Measurements from ENCODE around the gene LAMC3.

The LAMC3 gene

DNA sequence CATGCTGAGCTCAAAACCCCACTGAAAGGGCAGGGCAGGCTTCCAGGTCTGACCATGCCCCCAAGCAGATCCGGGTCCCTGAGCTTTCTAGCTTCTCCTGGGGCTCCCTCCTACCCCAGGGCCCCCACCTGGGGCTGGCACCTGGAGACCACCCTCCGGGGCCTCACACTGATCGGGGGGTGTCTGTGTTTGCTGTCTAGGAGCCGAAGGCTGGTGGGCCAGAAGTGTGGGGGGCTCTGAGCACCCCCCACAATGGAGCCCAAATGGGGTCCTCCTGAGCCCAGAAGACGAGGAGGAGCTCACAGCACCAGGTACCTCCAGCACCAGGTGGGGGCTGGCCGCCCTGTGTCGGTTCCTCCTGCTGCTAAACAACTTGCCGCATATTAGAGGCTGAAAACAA, 39.8 kb downstream of the LAMC3 start:
- DNase-seq: no peak

DNA sequence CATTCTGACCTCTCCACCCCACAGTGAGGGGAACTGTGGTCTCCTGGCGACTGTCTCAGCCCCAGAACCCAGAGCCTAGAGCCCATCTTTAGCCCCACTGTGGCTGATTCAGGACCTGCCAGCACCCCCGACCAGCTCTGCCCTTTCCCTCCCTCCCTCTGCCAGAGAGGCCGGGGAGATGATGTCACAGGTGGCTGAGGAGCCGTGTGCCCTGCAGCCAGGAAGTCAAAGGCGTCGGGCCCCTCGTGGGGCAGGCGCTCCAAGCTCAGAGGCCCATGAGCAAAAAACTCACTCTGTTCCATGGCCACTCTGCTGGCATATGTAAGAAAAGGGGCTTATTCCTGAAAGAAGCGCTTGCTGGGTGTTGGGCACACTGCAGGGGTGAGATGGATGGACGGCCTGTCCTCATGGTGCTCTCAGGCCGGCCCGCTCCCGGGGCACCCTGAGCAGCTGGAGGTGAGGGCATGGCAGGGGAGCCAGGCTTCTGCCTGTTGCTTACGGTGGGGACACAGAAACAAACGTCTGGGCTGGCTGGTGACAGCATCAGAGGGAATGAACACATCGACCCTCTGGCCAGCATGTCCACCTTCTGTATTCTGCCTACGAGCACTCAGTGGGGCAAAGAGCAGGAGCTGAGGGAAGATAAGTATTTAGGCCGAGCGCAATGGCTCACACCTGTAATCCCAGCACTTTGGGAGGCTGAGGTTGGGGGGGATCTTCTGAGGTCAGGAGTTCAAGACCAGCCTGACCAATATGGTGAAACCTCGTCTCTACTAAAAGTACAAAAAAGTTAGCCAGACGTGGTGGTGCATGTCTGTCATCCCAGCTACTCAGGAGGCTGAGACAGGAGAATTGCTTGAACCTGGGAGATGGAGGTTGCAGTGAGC, 41.1 kb downstream of the LAMC3 start:
- DNase-seq: no peak

DNA sequence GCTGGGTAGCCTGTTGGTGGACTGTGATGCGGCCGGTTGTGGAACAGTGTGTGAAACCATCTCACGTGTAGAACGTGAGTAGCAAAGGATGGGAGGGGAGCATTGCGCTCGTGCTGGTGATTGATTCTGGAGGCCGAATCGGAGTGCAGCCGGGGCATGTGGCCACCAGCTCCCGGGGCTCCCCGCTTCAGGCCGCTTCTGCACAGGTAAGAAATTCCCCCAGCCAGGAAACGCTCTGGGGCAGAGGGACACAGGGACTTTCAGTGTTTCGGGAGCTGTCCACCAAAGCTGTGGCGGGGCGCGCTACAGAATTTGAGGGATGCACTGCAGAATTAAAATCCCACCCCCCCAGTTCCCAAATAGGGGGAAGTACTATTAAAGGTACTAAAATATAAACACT, 41.9 kb downstream of the LAMC3 start:
- DNase-seq: no peak

- no peak for DNase-seq
These were observed 42.9 kb downstream of the LAMC3 start for GRCh38 chr9:131051592-131052517.

GRCh38 chr9:131053896-131054295, 44.9 kb downstream of the LAMC3 start:
- DNase-seq: no peak

DNA sequence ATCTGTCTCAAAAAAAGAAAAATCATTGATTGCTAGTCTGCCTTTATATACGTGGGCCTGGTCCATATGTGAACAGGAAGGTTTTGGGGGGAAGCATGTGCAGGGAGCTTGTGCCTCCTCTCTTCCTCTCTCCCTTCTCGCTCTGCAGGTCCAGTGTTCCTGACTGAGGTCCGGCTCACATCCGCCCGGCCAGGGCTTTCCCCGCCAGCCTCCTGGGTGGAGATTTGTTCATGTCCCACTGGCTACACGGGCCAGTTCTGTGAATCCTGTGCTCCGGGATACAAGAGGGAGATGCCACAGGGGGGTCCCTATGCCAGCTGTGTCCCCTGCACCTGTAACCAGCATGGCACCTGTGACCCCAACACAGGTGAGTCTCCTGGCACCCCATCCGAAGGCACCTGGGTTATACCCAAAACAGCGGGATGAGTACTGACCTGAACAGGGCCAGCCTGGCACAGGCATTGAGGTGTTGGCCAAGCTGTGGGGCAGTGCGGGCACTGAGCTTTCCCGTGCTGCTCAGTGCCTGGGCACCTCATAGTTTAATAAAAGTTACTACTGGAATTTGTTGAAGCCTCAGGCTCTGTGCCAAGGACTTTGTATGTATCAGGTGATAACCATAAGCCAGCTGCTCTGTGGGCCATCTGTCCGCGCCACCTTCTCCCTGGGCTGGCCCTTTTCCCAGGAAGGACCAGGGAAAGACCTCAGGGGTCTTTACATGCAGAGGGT, 48.0 kb downstream of the LAMC3 start:
- DNase-seq: no peak

DNA sequence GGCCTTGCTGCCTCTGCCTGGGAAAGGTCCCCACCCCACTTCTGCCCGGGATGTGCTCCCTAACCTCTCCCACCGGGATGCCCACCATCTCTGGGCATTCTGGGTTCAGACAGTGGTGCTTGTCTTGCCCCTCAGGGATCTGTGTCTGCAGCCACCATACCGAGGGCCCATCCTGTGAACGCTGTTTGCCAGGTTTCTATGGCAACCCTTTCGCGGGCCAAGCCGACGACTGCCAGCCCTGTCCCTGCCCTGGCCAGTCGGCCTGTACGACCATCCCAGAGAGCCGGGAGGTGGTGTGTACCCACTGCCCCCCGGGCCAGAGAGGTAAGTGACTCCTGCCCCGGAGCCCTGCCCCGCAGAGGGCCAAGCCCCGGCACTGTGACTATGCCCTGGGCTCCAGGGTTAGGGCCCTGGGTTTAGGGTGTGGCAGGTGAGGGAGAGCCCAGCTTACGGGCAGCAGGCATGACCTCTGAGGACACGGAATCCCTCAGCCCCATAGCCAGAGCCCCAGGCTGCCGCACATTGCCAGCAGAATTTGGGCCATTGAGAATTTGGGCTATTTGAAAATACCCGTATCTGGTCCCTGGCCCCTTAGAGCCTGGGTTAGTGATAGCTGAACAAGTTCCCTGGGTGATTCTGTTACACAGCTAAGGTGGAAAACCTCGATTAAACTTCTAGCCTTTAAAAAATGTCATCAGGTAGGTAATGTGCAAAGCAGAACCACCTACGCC, 52.1 kb downstream of the LAMC3 start:
- DNase-seq: no peak

DNA sequence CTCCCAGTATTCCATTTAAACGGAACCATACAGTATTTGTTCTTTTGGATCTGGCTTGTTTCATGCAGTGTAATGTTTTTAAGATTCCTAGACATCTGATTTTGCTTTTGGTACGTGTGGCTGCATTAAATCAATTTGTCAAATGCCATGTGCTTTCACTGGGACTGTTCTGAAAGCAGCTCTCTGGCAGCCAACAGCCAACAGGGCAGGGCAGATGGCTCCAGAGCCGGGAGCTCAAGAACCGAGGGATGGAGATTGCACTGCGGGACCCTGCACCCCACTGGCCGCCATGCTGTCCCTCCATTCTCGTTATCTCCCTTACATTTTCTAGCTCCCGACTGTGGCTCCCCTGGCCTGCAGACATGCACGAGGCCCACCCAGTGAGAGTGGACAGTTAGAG, 54.0 kb downstream of the LAMC3 start:
- DNase-seq: no peak

DNA sequence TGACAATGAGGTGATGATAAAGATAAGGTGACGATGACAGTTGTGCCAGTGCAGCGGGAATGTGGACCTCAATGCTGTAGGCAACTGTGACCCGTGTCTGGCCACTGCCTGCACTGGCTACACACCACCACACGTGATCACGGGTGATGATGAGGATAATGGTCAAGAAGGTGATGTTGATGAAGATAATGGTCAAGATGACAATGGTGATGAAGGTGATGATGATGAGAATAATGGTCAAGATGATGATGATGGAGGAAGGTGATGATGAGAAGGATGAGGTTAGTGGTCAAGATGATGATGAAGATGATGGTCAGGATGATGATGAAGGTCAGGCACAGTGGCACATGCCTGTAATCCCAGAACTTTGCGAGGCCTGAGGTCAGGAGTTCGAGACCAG, 56.6 kb downstream of the LAMC3 start:
- DNase-seq: no peak

DNA sequence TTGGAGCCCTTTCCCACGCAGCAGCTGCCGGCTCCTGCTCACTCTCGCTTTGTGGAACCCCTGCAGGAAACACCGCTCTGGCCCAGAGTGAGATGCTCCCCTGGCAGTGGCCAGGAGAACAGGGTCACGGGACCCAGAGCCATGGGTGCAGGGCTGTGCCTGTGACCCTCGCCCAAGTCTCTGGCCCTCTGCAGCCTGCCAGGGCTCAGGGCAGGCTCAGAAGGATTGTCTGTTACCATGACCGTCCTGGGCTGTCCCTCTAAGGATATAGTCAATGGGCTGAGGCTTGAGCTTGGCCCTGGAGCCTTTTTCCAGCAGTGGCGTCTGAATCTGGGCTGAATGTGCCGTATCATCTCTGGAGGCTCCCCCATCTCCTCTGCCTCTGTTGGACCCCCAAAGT, 58.7 kb downstream of the LAMC3 start:
- no peak for DNase-seq

DNA sequence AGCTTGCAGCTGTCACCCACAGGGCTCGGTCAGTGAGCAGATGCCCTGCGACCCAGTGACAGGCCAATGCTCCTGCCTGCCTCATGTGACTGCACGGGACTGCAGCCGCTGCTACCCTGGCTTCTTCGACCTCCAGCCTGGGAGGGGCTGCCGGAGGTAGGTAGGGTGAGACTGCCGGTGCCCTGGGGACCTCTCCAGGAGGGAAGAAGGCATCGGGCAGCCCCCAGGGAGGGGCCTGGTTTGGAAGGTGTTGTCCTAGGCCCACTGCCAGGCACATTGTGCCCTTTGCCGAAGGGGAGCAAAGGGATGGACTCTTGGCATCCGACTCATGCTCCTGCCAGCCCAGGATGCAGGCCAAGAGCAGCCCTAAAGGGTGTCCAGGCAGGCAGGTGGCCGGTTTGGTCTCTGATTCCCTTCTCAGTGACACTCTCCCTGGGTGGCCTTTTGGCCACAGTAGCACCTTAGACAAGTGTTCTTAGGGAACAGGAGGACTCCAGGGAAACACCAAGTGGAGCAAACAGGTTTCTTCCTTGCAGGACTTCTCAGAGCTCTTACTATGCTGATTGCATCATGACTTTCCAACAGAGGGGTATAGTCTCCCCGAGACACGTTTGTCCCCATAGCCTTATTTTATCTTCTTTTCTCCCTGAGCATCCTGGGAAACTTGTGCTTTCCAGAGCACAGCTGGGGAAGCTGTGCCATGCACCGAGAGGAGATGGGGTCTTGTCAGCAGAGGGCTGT, 59.3 kb downstream of the LAMC3 start:
- DNase-seq: no peak

GRCh38 chr9:131069699-131070098, 60.7 kb downstream of the LAMC3 start:
- no peak for DNase-seq

DNA sequence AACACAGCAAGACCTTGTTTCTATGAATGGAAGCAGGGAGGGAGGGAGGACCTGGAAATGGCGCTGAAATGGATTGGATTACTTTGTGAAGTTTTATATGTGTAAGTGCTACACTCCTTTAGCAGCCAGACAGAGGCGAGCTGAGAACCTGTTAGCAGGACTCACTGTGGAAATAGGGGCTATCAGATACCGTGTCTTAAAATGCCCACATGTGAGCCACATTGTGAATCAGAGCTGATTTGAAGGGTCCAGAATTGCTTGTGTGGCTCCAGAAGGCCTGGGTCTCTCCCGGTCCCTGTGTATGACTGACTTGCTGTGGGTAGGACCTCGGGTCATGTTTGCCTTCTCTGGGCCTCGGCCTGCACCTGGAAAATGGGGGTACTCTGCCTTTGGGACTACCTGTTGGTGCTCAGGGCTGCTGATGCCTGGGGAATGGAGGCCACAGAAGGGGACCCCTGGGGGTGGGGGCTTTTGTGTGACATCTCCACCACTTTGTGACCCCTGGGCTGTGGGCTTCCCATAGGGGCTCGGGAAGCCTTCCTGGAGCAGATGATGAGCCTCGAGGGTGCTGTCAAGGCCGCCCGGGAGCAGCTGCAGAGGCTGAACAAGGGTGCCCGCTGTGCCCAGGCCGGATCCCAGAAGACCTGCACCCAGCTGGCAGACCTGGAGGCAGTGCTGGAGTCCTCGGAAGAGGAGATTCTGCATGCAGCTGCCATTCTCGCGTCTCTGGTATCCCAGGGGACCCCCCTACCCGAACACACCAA, 63.3 kb downstream of the LAMC3 start:
- no peak for DNase-seq

GRCh38 chr9:131072871-131073237, 63.9 kb downstream of the LAMC3 start:
- DNase-seq: no peak

DNA sequence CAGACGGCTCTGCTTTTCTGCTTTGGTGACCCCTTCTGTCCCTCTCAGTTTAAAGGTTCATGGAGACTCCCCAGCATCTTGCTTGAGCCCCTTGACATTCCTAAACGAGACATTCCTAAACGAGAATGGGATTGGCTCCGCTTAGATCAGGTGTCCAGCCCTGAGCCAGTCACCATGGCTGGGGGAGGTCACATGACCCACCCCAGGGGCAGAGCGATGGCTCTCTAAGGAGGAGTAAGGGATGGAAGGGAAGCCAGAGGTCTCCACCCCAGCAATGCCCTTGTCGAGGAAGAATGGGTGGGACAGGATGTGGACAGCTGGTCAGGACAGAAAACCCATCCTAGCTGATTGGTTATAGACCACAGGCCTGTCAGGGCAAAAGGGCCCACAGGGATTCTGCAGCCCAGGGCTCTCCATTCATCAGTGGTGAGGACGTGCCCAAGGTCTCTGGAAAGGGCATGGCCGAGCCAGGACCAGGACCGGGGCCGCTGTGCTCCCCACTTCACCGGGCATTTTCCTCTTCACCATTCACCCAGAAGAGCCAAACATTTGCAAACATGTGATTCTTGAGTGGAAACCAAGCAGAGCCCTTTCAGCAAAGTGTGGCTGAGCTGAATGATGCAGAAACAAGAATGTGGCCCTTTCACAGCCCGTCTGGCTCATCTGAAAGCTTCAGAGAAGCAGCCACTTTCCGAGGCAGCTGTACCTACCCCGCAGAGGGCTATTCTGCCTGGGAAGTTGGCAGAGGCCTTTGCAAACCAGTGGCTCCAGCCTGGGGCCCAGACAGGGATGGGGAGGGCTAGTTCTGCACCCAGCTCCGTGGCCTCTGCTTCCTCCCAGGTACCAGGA, 67.6 kb downstream of the LAMC3 start:
- DNase-seq: no peak

DNA sequence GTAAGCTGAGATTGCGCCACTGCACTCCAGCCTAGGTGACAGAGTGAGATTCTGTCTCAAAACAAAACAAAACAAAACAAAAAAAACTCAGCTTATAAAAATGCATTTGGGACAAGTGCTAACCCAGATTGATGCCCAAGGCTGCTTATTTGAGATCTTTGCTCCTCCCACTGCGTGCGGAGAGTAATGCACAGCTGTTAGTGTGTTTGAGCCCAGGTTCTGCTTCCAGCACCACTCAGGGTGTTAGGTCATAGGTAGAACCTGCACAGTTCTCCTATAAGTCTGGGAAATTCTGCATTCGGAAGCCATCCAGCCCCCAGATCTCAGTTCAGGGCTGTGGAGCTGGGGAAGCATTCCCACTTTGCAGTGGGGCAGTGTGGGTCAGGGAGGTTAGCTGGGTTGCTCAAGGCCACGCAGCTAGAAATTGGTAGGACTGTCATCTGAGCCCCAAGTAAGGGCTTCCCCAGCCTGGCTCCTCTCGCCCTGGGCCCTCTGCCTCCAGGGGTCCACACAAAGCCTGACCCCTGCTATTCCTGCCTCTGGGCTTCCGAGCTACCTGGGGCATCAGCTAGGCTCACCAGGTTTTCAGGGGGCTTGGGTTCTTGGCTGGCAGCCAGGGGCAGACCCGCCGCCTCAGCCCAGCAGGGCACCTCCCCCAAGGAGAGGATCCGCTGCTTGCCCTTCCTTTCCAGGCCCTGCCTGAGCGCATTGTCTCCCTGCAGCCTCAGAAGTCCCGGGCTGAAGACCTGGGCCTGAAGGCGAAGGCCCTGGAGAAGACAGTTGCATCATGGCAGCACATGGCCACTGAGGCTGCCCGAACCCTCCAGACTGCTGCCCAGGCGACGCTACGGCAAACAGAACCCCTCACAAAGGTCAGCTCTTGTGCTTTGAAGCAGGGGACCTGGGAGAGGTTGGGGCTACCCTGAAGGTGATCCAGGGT, 69.7 kb downstream of the LAMC3 start:
- DNase-seq: no peak

GRCh38 chr9:131080589-131080988, 71.6 kb downstream of the LAMC3 start:
- no peak for DNase-seq

DNA sequence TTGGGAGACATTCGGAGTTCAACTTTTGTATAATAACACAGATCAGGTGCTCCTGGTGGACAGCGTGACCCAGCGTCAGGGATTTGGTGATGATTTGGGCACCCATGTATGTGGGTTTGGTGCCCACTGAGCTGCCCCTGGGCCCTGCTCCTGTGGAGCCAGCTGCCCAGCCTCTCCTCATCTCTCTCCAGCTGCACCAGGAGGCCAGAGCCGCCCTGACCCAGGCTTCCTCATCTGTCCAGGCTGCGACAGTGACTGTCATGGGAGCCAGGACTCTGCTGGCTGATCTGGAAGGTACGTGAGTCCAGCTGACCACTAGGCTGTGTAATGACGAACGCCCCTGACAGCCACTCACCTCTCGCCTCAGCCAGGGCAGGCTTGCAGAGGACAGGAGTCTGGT, 72.9 kb downstream of the LAMC3 start:
- no peak for DNase-seq

All from NCI-H446 (cell line).